ENCODE measurements around the gene DOK5. TPM values are rescaled to one million over a fixed set of nuclear protein-coding genes. Genes with fewer than 3 reads are reported as not detected.

The DOK5 gene
- polyA plus RNA-seq, 1 donor: 9.7 TPM

GRCh38 chr20:54608943-54609342 lies 133.6 kb downstream of the DOK5 start:
- no peak for DNase-seq

- no peak for DNase-seq
Measured at GRCh38 chr20:54611708-54612412, 136.5 kb downstream of the DOK5 start.

GRCh38 chr20:54618412-54618811 lies 143.0 kb downstream of the DOK5 start:
- no peak for DNase-seq

GRCh38 chr20:54619181-54619580 lies 143.8 kb downstream of the DOK5 start:
- no peak for DNase-seq

- DNase-seq: no peak
Measured at GRCh38 chr20:54619682-54620081, 144.3 kb downstream of the DOK5 start.

GRCh38 chr20:54620611-54621010 lies 145.2 kb downstream of the DOK5 start:
- DNase-seq: no peak

- DNase-seq: no peak
Measured at GRCh38 chr20:54622333-54623295, 147.2 kb downstream of the DOK5 start.

GRCh38 chr20:54623991-54624569 lies 148.7 kb downstream of the DOK5 start:
- no peak for DNase-seq

- no peak for DNase-seq
Measured at GRCh38 chr20:54624706-54625390, 149.5 kb downstream of the DOK5 start.

GRCh38 chr20:54625497-54625896 lies 150.1 kb downstream of the DOK5 start:
- no peak for DNase-seq

- no peak for DNase-seq
Measured at GRCh38 chr20:54626126-54626525, 150.7 kb downstream of the DOK5 start.

GRCh38 chr20:54629632-54630031 lies 154.2 kb downstream of the DOK5 start:
- DNase-seq: no peak

GRCh38 chr20:54630582-54630981 lies 155.2 kb downstream of the DOK5 start:
- DNase-seq: no peak

- DNase-seq: no peak
Measured at GRCh38 chr20:54631059-54631458, 155.7 kb downstream of the DOK5 start.

- no peak for DNase-seq
Measured at GRCh38 chr20:54633374-54634355, 158.3 kb downstream of the DOK5 start.

- no peak for DNase-seq
Measured at GRCh38 chr20:54636575-54636974, 161.2 kb downstream of the DOK5 start.

- no peak for DNase-seq
Measured at GRCh38 chr20:54639941-54640340, 164.5 kb downstream of the DOK5 start.

GRCh38 chr20:54640800-54641199 lies 165.4 kb downstream of the DOK5 start:
- DNase-seq: no peak

GRCh38 chr20:54642864-54643667 lies 167.7 kb downstream of the DOK5 start:
- DNase-seq: no peak

- no peak for DNase-seq
Measured at GRCh38 chr20:54643761-54644160, 168.4 kb downstream of the DOK5 start.
